ENCODE results near the gene GALM. TPM values are rescaled to one million over a fixed set of nuclear protein-coding genes. Genes with fewer than 3 reads are reported as not detected.
"Not testable (repeated sequence)": the region's sequence is repeated elsewhere in the genome, so short reads cannot be mapped to it uniquely, and the experiment has no call there.

The GALM gene
- total RNA-seq, 1 experiment from 2014 or later = 48.7 TPM

DNA sequence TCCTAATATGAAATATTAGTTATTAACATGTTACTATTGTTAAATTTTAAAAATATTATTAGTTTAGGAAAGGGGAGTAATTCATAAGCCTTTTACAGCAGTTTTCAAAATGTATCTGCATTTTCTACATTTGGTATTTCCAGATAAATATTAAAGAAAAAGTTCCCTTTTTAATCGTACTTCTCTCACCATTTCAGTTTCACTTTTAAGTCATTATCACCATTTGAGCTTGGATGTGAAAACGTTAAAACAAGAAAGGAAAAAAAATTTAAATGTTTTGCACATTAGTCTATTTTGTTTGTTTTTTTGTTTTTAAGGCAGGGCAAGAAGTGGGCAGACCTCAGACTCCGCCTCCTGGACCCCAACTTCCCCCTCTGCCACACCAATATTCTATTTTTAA is 88.6 kb downstream of the GALM start:
- peaks cover 25% of the 10 kb centered on the region for H3K36me3 Mint-ChIP-seq (ENCODE audit: insufficient read depth, unreplicated experiment)
- no TSS peak for BruUV-seq (replicated peaks)
- no peak overlapping the region for H3K4me3 Mint-ChIP-seq (ENCODE audit: unreplicated experiment)
- H3K4me1 Mint-ChIP-seq (ENCODE audit: low read depth, unreplicated experiment) = peaks cover 19% of the 10 kb centered on the region
- intact Hi-C loops (cut with micrococcal nuclease; ENCODE audit: unreplicated experiment) = loop anchor here (5.0 kb wide), 2 partner anchors 83 to 377 kb away; partner anchors contain the start of gene ATL2
- no peak overlapping the region for H3K27ac Mint-ChIP-seq (ENCODE audit: unreplicated experiment)
- TF ChIP-seq, protein P1, sequence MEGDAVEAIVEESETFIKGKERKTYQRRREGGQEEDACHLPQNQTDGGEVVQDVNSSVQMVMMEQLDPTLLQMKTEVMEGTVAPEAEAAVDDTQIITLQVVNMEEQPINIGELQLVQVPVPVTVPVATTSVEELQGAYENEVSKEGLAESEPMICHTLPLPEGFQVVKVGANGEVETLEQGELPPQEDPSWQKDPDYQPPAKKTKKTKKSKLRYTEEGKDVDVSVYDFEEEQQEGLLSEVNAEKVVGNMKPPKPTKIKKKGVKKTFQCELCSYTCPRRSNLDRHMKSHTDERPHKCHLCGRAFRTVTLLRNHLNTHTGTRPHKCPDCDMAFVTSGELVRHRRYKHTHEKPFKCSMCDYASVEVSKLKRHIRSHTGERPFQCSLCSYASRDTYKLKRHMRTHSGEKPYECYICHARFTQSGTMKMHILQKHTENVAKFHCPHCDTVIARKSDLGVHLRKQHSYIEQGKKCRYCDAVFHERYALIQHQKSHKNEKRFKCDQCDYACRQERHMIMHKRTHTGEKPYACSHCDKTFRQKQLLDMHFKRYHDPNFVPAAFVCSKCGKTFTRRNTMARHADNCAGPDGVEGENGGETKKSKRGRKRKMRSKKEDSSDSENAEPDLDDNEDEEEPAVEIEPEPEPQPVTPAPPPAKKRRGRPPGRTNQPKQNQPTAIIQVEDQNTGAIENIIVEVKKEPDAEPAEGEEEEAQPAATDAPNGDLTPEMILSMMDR (IDR thresholded peaks at IDR 0.05; ENCODE audit: insufficient read depth in 1 of 2, low read depth in 1 of 2, low read length in 1 of 2, severe bottlenecking in 1 of 2, unreplicated experiment in 1 of 2) = no peak
- Histone ChIP-seq H3K4me3 (ENCODE audit: low read depth, low read length) (no peak overlapping the region), H3K4me1 (0 out of 2 replicates have a peak, but pooled peaks cover 4% of the 10 kb centered on the region), H3K36me3 (ENCODE audit: control insufficient read depth, insufficient read depth, low read length) (0 out of 2 replicates have a peak, but pooled peaks cover 3% of the 10 kb centered on the region), H3K9me3 (no peaks in the 10 kb centered on the region), H3K27me3 (replicated peaks; ENCODE audit: control insufficient read depth, insufficient read depth, low read length) (no peaks in the 10 kb centered on the region)
- H3K9me3 Mint-ChIP-seq (ENCODE audit: unreplicated experiment) = no peaks in the 10 kb centered on the region
- H3K27me3 Mint-ChIP-seq (ENCODE audit: insufficient read depth, unreplicated experiment) = peaks cover 3% of the 10 kb centered on the region
- DNase-seq = no peak
- CTCF ChIA-PET = no interaction called here
- POLR2A ChIA-PET = no interaction called here

DNA sequence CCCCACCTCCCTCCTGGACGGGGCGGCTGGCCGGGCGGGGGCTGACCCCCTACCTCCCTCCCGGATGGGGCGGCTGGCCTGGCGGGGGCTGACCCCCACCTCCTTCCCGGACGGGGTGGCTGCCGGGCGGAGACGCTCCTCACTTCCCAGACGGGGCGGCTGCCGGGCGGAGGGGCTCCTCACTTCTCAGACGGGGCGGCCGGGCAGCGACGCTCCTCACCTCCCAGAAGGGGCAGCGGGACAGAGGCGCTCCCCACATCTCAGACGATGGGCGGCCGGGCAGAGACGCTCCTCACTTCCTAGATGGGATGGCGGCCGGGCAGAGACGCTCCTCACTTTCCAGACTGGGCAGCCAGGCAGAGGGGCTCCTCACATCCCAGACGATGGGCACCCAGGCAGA is 90.0 kb downstream of the GALM start:
- DNase-seq; H3K27me3 ChIP-seq (replicated peaks; ENCODE audit: control insufficient read depth, insufficient read depth, low read length); H3K4me1 ChIP-seq; H3K9me3 ChIP-seq; H3K9me3 Mint-ChIP-seq (ENCODE audit: unreplicated experiment); BruUV-seq (replicated peaks); H3K27ac Mint-ChIP-seq (ENCODE audit: unreplicated experiment); H3K27me3 Mint-ChIP-seq (ENCODE audit: insufficient read depth, unreplicated experiment); CTCF ChIA-PET; POLR2A ChIA-PET; H3K4me3 ChIP-seq (ENCODE audit: low read depth, low read length); H3K4me3 Mint-ChIP-seq (ENCODE audit: unreplicated experiment); H3K36me3 ChIP-seq (ENCODE audit: control insufficient read depth, insufficient read depth, low read length); intact Hi-C loops (cut with micrococcal nuclease; ENCODE audit: unreplicated experiment): not testable (repeated sequence)
- Mint-ChIP-seq H3K36me3 (ENCODE audit: insufficient read depth, unreplicated experiment) (peaks cover 11% of the 10 kb centered on the region), H3K4me1 (ENCODE audit: low read depth, unreplicated experiment) (peaks cover 13% of the 10 kb centered on the region)

DNA sequence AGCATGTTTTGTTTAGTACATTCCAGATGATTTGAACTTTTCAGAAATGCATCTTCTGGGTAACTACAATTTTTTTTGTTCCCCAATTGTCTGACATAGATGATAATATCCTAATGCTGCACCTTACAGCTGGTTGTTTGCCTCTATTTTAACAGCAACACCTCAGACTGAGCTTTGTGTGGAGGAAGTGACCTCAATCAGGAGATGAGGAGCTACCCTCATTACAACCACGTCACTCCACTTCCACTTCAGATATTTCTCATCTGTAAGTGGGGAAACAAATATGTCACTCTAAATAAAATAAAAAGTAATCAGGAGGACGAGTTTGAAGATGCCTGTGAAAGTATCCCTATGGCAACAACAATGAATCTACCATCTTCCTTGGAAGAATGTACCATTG is 97.3 kb downstream of the GALM start:
- TF ChIP-seq, protein P1 (IDR thresholded peaks at IDR 0.05; ENCODE audit: insufficient read depth in 1 of 2, low read depth in 1 of 2, low read length in 1 of 2, severe bottlenecking in 1 of 2, unreplicated experiment in 1 of 2) = no peak
- CTCF ChIA-PET = no interaction called here
- no peak overlapping the region for H3K4me3 Mint-ChIP-seq (ENCODE audit: unreplicated experiment)
- H3K4me3 ChIP-seq (ENCODE audit: low read depth, low read length) = no peak overlapping the region
- no peaks in the 10 kb centered on the region; the same call in 1 of the 2 replicates for H3K27me3 ChIP-seq (replicated peaks; ENCODE audit: control insufficient read depth, insufficient read depth, low read length)
- DNase-seq = no peak
- H3K27ac Mint-ChIP-seq (ENCODE audit: unreplicated experiment) = no peak overlapping the region
- POLR2A ChIA-PET = interaction anchor here (2.6 kb wide), 1 partner anchor 12 kb away, joined by 17 read pairs; the partner anchor contains the start of gene SRSF7
- no peaks in the 10 kb centered on the region for H3K36me3 ChIP-seq (ENCODE audit: control insufficient read depth, insufficient read depth, low read length)
- peaks cover 5% of the 10 kb centered on the region; the same call in 1 of the 2 replicates for H3K4me1 ChIP-seq
- no peaks in the 10 kb centered on the region for H3K9me3 ChIP-seq
- no peaks in the 10 kb centered on the region for H3K27me3 Mint-ChIP-seq (ENCODE audit: insufficient read depth, unreplicated experiment)
- H3K9me3 Mint-ChIP-seq (ENCODE audit: unreplicated experiment) = no peaks in the 10 kb centered on the region
- no peaks in the 10 kb centered on the region for H3K4me1 Mint-ChIP-seq (ENCODE audit: low read depth, unreplicated experiment)
- intact Hi-C loops (cut with micrococcal nuclease; ENCODE audit: unreplicated experiment) = no loop called here
- BruUV-seq (replicated peaks) = no TSS peak
- H3K36me3 Mint-ChIP-seq (ENCODE audit: insufficient read depth, unreplicated experiment) = no peaks in the 10 kb centered on the region

DNA sequence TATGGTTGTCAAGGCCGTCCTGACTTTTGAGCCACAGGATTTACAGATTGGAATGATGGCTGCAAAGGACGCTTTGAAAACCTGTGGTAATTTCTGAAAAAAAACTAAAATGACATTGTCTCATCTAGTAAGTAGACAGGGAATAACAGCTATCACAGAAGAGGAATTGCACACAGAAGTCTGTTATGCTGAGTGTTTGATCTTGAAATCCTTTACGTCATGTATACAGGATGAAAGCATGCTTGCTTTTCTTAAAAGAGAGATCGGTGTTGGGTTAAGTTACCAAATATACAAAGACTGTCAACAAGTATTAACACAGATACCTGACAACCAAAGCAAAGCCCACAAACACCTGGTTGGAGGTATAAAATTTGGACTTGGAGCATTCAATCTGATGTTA is 97.8 kb downstream of the GALM start:
- TF ChIP-seq, protein P1 (IDR thresholded peaks at IDR 0.05; ENCODE audit: insufficient read depth in 1 of 2, low read depth in 1 of 2, low read length in 1 of 2, severe bottlenecking in 1 of 2, unreplicated experiment in 1 of 2) = no peak
- no peaks in the 10 kb centered on the region; the same call in 1 of the 2 replicates for H3K27me3 ChIP-seq (replicated peaks; ENCODE audit: control insufficient read depth, insufficient read depth, low read length)
- H3K27ac Mint-ChIP-seq (ENCODE audit: unreplicated experiment) = no peak overlapping the region
- no peak overlapping the region for H3K4me3 Mint-ChIP-seq (ENCODE audit: unreplicated experiment)
- H3K9me3 Mint-ChIP-seq (ENCODE audit: unreplicated experiment) = no peaks in the 10 kb centered on the region
- intact Hi-C loops (cut with micrococcal nuclease; ENCODE audit: unreplicated experiment) = no loop called here
- H3K4me1 Mint-ChIP-seq (ENCODE audit: low read depth, unreplicated experiment) = no peaks in the 10 kb centered on the region
- DNase-seq = no peak
- H3K4me1 ChIP-seq = peaks cover 5% of the 10 kb centered on the region; the same call in 1 of the 2 replicates
- BruUV-seq (replicated peaks) = no TSS peak
- H3K4me3 ChIP-seq (ENCODE audit: low read depth, low read length) = no peak overlapping the region
- H3K9me3 ChIP-seq = no peaks in the 10 kb centered on the region
- ChIA-PET CTCF (no interaction called here), POLR2A (interaction anchor here (2.6 kb wide), 1 partner anchor 12 kb away, joined by 17 read pairs; the partner anchor contains the start of gene SRSF7)
- no peaks in the 10 kb centered on the region for H3K27me3 Mint-ChIP-seq (ENCODE audit: insufficient read depth, unreplicated experiment)
- H3K36me3 Mint-ChIP-seq (ENCODE audit: insufficient read depth, unreplicated experiment) = no peaks in the 10 kb centered on the region
- H3K36me3 ChIP-seq (ENCODE audit: control insufficient read depth, insufficient read depth, low read length) = no peaks in the 10 kb centered on the region
